HG02938 (cell line): ENCODE measurements around the gene EEPD1.
"Not testable (repeated sequence)": the region's sequence is repeated elsewhere in the genome, so short reads cannot be mapped to it uniquely, and the experiment has no call there.

Source experiments
- ATAC-seq: cut with Tn5 transposase; IDR thresholded peaks from one replicate; pipeline ENCODE4 v1.9.1; 2021; ENCODE audit warnings: mild to moderate bottlenecking, moderate library complexity; ENCODE audit not compliant: unreplicated experiment

The EEPD1 gene

GRCh38 chr7:36314491-36314890 is 161.4 kb downstream of the EEPD1 start:
- ATAC-seq: no peak

DNA sequence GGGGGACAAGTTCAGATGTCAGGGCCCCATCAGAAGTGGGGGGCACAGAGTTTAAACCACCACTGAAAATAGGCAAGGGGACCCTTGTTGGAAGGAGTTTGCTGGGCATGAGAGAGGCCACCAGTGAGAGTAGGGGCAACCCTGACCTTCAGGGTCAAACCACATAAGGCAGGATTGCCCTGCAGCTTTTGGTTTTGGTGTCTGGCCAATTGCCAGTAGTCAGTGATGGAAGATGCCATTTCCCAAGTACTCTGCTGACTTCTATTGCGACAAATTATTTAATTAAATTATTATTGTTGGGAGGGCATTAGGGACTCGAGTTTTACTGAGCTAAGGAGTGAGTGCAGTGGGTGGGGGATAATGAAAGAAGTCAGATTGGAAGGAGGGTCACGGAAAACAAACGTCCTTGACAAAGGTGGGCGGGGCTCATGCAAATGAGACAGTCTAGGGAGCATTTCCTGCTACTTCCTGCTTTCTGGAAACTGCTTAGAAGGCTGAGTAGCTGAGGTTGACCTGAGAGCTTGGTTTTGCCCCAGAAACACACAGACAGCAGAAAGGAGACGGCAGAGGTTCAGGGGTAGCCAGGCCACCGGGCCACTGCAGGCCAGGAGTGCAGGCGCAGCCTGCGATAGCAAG is 162.4 kb downstream of the EEPD1 start:
- ATAC-seq: no peak

GRCh38 chr7:36316319-36316718 is 163.3 kb downstream of the EEPD1 start:
- ATAC-seq: no peak

GRCh38 chr7:36317276-36317675 is 164.2 kb downstream of the EEPD1 start:
- no peak for ATAC-seq

DNA sequence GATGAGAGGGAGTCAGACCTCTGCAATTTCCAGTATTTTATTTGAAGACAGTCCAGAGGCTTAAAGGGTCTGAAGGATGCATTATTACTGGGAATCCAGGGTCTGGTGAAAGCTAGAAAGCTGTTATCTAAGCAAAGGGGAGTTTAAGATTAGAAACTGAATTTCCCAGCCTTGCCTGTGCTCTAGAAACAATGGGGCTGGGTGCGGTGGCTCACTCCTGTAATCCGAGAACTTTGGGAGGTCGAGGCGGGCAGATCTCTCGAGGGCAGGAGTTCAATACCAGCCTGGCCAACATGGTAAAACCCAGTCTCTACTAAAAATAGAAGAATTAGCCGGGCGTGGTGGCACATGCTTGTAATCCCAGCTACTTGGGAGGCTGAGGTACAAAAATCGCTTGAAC is 165.1 kb downstream of the EEPD1 start:
- no peak for ATAC-seq

DNA sequence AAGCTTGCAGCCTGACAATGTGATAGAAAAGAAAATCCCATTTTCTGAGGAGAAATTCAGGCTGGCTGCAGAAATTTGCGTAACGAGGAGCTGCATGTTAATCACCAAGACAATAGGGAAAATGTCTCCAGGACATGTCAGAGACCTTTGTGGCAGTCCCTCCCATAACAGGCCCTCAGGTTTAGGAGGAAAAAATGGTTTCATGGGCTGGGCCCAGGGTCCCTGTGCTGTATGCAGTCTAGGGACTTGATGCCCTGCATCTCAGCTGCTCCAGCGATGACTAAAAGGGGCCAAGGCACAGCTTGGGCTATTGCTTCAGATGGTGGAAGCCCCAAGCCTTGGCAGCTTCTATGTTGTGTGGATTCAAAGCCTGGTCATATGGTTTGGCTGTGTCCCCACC is 168.2 kb downstream of the EEPD1 start:
- ATAC-seq: not testable (repeated sequence)

- ATAC-seq: no peak
Observed at GRCh38 chr7:36336390-36336789, 183.3 kb downstream of the EEPD1 start.

GRCh38 chr7:36338256-36338655 is 185.2 kb downstream of the EEPD1 start:
- no peak for ATAC-seq

DNA sequence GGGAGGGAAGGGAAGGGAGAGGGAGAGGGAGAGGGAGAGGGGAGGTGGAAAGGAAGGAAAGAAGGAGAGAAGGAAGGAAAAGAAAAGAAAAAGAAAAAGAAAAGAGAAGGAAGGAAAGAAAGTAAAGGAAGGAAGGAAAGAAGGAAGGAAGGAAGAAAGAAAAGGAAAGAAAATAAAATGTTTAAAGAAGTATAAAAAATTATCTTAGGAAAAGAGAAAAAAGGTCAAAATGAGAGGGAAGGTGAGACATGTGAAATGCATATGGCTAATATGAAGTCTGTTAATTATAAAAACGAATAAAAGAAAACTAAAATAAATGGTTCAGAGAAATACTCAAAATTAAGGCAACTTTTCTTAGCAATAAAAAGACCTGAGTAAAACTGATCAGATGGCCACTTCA is 190.5 kb downstream of the EEPD1 start:
- no peak for ATAC-seq

DNA sequence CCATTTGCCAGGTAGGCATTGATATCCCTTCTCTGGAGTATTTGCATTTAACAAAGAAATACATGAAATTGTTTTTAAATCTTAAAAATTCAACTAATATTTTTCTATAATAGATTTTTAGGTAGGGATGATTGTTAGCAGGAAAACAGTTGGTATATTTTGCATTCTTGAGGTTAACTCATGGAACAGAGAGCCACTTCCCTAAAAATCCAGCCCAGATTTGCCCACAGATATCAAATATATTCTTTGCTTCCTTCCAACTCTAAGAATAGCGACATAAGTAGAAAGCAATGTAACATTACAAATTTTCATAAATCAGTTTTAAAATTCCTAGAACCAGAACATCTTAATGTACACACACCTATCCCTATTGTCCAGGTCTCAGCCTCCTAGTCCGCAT is 191.6 kb downstream of the EEPD1 start:
- ATAC-seq: no peak

DNA sequence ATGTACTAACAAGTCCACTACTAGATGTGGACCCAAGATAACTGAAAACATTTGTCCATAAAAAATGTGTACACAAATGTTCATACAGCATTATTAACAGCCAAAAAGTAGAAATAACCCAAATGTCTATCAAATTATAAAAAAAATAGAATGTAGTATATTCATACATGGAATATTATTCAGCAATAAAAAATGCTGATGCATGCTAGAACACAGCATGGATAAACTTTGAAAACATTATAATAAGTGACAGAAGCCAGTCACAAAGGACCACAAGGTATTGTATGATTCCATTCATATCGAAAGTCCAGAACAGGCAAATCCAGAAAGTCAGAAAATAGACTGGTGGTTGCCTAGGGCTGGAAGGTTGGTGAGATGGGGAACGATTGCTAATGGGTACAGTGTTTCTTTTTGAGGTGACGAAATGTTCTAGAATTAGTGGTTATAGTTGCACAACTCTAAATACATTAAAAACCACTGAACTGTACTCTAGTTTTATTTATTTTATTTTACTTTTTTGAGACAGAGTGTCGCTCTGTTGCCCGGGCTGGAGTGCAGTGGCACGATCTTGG is 193.3 kb downstream of the EEPD1 start:
- ATAC-seq: no peak

DNA sequence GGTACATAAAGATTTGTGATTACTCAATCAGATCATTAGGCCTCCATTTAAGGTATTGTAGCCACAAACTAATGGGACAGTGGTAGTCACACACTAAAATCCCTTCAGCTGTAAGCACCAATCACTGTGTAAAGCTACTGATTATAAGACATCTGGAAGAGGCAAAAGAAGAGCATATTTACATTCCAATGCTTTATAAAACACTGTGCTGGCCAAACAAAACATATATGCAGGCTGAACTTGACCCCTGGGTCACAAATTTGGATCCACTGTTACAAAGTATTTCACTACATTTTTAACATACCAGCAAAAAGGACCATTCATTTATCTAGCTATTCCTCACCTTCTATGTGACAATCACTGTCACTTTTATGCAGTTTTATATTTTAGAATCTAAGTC is 195.2 kb downstream of the EEPD1 start:
- ATAC-seq: no peak

GRCh38 chr7:36348771-36349170 is 195.7 kb downstream of the EEPD1 start:
- ATAC-seq: no peak

DNA sequence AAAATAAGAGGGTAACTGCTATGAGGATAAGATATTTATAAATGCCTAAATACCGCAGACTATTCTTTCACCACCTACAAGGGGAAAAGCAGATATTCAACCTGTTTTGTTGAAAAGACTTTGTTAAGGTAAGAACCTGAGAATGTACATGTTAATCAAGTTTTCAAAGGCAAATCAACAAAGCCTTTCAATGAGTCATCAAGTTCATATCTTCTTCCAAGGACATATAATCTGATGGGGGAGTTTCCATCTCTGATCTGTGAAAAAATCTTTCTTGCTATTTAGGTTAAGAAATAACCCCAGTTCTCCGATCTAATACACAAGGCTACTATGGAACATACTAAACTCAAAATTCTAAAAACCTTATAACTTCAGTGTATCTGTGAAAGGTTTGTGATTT is 196.6 kb downstream of the EEPD1 start:
- no peak for ATAC-seq
